ENCODE results near the gene TSPOAP1. TPM values are rescaled to one million over a fixed set of nuclear protein-coding genes. Genes with fewer than 3 reads are reported as not detected.

TSPOAP1 gene
- total and polyA plus RNA-seq, 2 of the 13 experiments (the other 11 are each of a cell fraction or from before 2014, with no cell fraction given), result not detected

- TF ChIP-seq ZBTB39 (CRISPR knock-in tag; IDR thresholded peaks at IDR 0.05), result 0 out of 2 replicates have a peak, but pooled peaks have one; percentile 56
- TF ChIP-seq MAF1 (CRISPR knock-in tag; IDR thresholded peaks at IDR 0.05; ENCODE audit: borderline replicate concordance), result peak; percentile 93
- no peak; the same call in 1 of the 2 replicates for TF ChIP-seq SMAD9 (CRISPR knock-in tag; IDR thresholded peaks at IDR 0.05)
- peak; percentile 71; the same call in 1 of the 2 replicates for TF ChIP-seq ZNF235 (CRISPR knock-in tag; IDR thresholded peaks at IDR 0.05; ENCODE audit: borderline replicate concordance)
- peak; percentile 80 for TF ChIP-seq ZNF280D (CRISPR knock-in tag; IDR thresholded peaks at IDR 0.05)
- peak; percentile 94 for TF ChIP-seq ZBTB2 (CRISPR knock-in tag; IDR thresholded peaks at IDR 0.05; ENCODE audit: low read depth)
- TF ChIP-seq ZNF367 (CRISPR knock-in tag; IDR thresholded peaks at IDR 0.05; ENCODE audit: borderline replicate concordance), result peak; percentile 37; the same call in 1 of the 2 replicates
- TF ChIP-seq NR2C2 (CRISPR knock-in tag; IDR thresholded peaks at IDR 0.05; ENCODE audit: borderline replicate concordance), result peak; percentile 99
- TF ChIP-seq TGIF2 (CRISPR knock-in tag; IDR thresholded peaks at IDR 0.05), result peak; percentile 50; the same call in 1 of the 2 replicates
- TF ChIP-seq MAX (IDR thresholded peaks at IDR 0.05), result peak; percentile 91
- TF ChIP-seq ZBTB34 (CRISPR knock-in tag; IDR thresholded peaks at IDR 0.05), result no peak
- TF ChIP-seq BORCS8-MEF2B (CRISPR knock-in tag; IDR thresholded peaks at IDR 0.05), result peak; percentile 97
- TF ChIP-seq ZNF556 (CRISPR knock-in tag; IDR thresholded peaks at IDR 0.05; ENCODE audit: borderline replicate concordance), result peak; percentile 97
- TF ChIP-seq TIGD3 (CRISPR knock-in tag; IDR thresholded peaks at IDR 0.05; ENCODE audit: borderline replicate concordance), result no peak
- no peak for TF ChIP-seq GMEB2 (CRISPR knock-in tag; IDR thresholded peaks at IDR 0.05; ENCODE audit: low read depth)
- TF ChIP-seq KLF9 (CRISPR knock-in tag; IDR thresholded peaks at IDR 0.05; ENCODE audit: low read depth), result peak; percentile 25; the same call in 1 of the 2 replicates
These were observed 23.4 kb upstream of the TSPOAP1 start, which contains the start of gene SUPT4H1 (continued) for GRCh38 chr17:58351831-58352595.

Measured in HepG2 (cell line).